Mesendoderm (in vitro differentiated cells): ENCODE data around the gene EXOC1.

ENCODE experiments used
- DNase-seq: peaks from one replicate; pipeline ENCODE4 v3.0.0; 2013
- H2AK5ac ChIP-seq: 2 replicates; pipeline ENCODE4 v1.6.1; 2013; ENCODE audit warnings: low read length, inconsistent platforms
- H2BK120ac ChIP-seq: 2 replicates; pipeline ENCODE4 v1.6.1; 2013; ENCODE audit warnings: low read depth, mild to moderate bottlenecking, low read length, moderate library complexity, mixed read lengths
- H2BK15ac ChIP-seq: replicated peaks from 2 replicates; pipeline ENCODE4 v1.6.1; 2013; ENCODE audit warnings: low read depth, mild to moderate bottlenecking, moderate library complexity
- H2BK5ac ChIP-seq: 2 replicates; pipeline ENCODE4 v1.6.1; 2013; ENCODE audit warnings: low read length, inconsistent platforms
- H3K18ac ChIP-seq: 2 replicates; pipeline ENCODE4 v1.6.1; 2013; ENCODE audit warnings: mild to moderate bottlenecking, low read length, mixed read lengths
- H3K23ac ChIP-seq: one replicate; pipeline ENCODE4 v1.6.1; 2013; ENCODE audit warnings: low read length
- H3K27ac ChIP-seq: 2 replicates; pipeline ENCODE4 v1.5.1; 2013; ENCODE audit warnings: low read depth, mild to moderate bottlenecking, inconsistent platforms, low read length, moderate library complexity
- H3K27me3 ChIP-seq: 2 replicates; pipeline ENCODE4 v1.6.1; 2013; ENCODE audit warnings: low read length, control low read depth, mild to moderate bottlenecking, inconsistent platforms; ENCODE audit not compliant: insufficient read depth, poor library complexity
- H3K36me3 ChIP-seq: 2 replicates; pipeline ENCODE4 v1.6.1; 2013; ENCODE audit warnings: low read length, inconsistent platforms; ENCODE audit not compliant: control insufficient read depth, insufficient read depth
- H3K4ac ChIP-seq: one replicate; pipeline ENCODE4 v1.6.1; 2013; ENCODE audit warnings: low read depth, mild to moderate bottlenecking, low read length, moderate library complexity
- H3K4me1 ChIP-seq: 2 replicates; pipeline ENCODE4 v1.6.1; 2013; ENCODE audit warnings: low read depth, low read length, inconsistent platforms; ENCODE audit not compliant: control insufficient read depth
- H3K4me2 ChIP-seq: 2 replicates; pipeline ENCODE4 v1.6.1; 2013; ENCODE audit warnings: low read length
- H3K4me3 ChIP-seq: 2 replicates; pipeline ENCODE4 v1.5.1; 2013; ENCODE audit warnings: mild to moderate bottlenecking, low read length
- H3K56ac ChIP-seq: one replicate; pipeline ENCODE4 v1.6.1; 2013; ENCODE audit warnings: low read length
- H3K79me1 ChIP-seq: 2 replicates; pipeline ENCODE4 v1.6.1; 2013; ENCODE audit warnings: low read length, inconsistent platforms
- H3K79me2 ChIP-seq: 2 replicates; pipeline ENCODE4 v1.6.1; 2013; ENCODE audit warnings: mild to moderate bottlenecking, low read length; ENCODE audit not compliant: control insufficient read depth, insufficient read depth
- H3K9ac ChIP-seq: 2 replicates; pipeline ENCODE4 v1.6.1; 2013; ENCODE audit warnings: low read length, inconsistent platforms
- H4K5ac ChIP-seq: one replicate; pipeline ENCODE4 v1.6.1; 2013; ENCODE audit warnings: low read length
- H4K8ac ChIP-seq: one replicate; pipeline ENCODE4 v1.6.1; 2013; ENCODE audit warnings: low read depth, mild to moderate bottlenecking, control low read depth, low read length, moderate library complexity
- WGBS: extraction: QIAGEN DNeasy Blood & Tissue Kit; methylation state at CpG from one replicate; pipeline ENCODE4 v1.1.7; 2013; ENCODE audit warnings: low lambda C conversion rate, missing lambda C conversion rate; ENCODE audit not compliant: insufficient coverage; ENCODE audit errors: extremely low coverage; 5-methylcytosine and 5-hydroxymethylcytosine counted together

Gene EXOC1

DNA sequence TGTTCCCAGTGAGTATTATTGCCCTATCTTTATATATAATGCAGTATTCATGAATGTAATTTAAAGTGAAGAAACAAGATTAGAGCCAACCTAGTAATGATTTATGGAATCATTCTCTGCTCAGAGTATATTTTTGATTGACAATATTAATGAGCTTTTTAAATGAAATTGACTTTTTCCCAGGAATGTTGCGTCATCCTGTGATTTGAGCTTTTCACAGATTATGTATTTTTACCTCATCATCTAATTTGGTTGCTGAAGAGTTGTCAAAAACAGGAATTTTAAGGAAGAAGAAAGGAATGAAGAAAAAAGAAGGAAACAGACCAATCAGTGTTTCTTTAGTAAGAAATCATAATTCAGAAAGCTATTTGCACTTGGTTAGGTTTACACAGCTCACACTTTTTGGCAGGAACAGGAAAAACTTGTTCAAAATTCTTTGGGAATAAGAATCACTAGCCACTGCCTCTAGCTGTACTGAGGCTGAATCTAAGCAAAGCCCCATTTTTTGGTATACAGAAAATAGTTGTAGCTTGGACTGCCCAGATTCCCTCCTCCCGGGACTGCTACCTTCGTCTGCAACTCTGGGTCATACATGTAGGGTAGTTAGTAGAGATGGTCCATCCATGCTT is 27.3 kb downstream of the EXOC1 start:
- Histone ChIP-seq H2BK120ac (no peak overlapping the region), H3K4me1 (no peaks in the 10 kb centered on the region), H3K4me2 (no peak overlapping the region), H3K36me3 (no peaks in the 10 kb centered on the region), H3K23ac (no peak overlapping the region), H3K79me2 (no peaks in the 10 kb centered on the region), H2AK5ac (no peak overlapping the region), H2BK15ac (no peak overlapping the region), H3K27ac (no peak overlapping the region), H3K4me3 (no peak overlapping the region), H3K4ac (no peak overlapping the region), H3K18ac (no peak overlapping the region), H3K79me1 (no peaks in the 10 kb centered on the region), H3K56ac (no peak overlapping the region), H3K27me3 (no peaks in the 10 kb centered on the region), H4K5ac (no peak overlapping the region), H2BK5ac (no peak overlapping the region), H3K9ac (no peak overlapping the region), H4K8ac (no peak overlapping the region)
- WGBS, result no CpG with 5 or more reads among the region's 3 CpGs
- DNase-seq, result no peak

DNA sequence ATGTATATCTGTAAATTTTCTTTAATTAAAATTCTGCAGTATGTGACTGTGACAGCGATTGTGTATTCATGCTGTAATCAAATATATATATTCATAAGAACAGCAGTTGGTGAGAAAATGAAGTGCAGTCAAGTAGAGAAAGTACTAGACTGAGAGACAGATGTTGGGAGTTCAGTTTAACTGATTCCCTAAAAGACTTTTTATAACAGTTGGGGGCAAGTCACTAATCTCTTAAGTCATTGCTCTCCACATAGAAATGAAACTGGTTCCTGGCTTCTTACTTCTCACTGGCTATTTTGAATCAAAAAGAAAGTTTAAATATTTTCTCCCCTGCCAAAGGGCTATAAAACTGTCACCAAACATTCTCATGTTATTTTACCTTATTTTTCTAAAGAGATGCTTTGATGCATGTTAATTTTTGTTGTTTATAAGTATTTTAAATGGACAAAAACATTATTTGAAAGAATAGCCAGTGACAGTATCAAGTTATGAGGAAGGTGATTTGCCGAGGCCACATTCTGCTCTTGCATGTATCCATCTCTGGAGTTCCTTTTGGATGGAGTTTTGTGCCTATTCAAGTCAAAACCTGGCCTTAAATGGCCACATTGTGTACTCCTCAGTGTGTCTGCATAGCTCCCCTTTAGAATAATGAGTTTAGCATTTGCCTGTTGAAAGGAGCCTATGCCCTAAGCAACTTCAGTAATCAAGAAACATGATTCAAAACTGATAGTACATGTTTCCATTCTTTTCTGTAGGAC is 30.8 kb downstream of the EXOC1 start:
- Histone ChIP-seq H3K9ac (no peak overlapping the region), H2BK15ac (no peak overlapping the region), H3K4ac (no peak overlapping the region), H3K4me3 (no peak overlapping the region), H3K18ac (no peak overlapping the region), H3K4me2 (no peak overlapping the region), H3K23ac (no peak overlapping the region), H4K5ac (no peak overlapping the region), H3K27ac (no peak overlapping the region), H3K79me1 (no peaks in the 10 kb centered on the region), H3K79me2 (no peaks in the 10 kb centered on the region), H3K27me3 (no peaks in the 10 kb centered on the region), H2BK120ac (no peak overlapping the region), H3K36me3 (no peaks in the 10 kb centered on the region), H2AK5ac (no peak overlapping the region), H3K4me1 (no peaks in the 10 kb centered on the region), H3K56ac (no peak overlapping the region), H4K8ac (no peak overlapping the region), H2BK5ac (no peak overlapping the region)
- DNase-seq, result peak; percentile 27
- WGBS, result no CpG with 5 or more reads among the region's 2 CpGs

DNA sequence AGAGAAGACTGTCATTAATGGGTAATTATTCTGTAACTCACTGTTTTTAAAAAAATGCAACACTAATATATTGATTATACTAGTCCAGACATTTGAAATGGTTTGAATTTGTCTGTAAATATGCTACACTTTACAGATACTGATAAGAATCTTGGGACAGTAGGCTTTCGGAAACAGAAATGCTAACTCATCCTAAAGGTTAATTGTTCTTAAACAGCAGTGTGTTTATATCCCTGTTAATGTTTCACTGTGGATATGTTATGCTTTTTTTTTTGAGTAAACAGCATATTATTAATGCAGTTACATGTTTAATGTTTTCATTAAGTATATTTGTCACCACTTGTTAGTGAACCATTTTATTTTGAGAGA is 31.4 kb downstream of the EXOC1 start:
- Histone ChIP-seq H3K79me1 (no peaks in the 10 kb centered on the region), H3K4me2 (no peak overlapping the region), H3K36me3 (no peaks in the 10 kb centered on the region), H3K18ac (no peak overlapping the region), H3K23ac (no peak overlapping the region), H3K27me3 (no peaks in the 10 kb centered on the region), H2BK120ac (no peak overlapping the region), H4K5ac (no peak overlapping the region), H3K79me2 (no peaks in the 10 kb centered on the region), H2BK15ac (no peak overlapping the region), H4K8ac (no peak overlapping the region), H3K4me1 (no peaks in the 10 kb centered on the region), H3K4me3 (no peak overlapping the region), H2BK5ac (no peak overlapping the region), H3K27ac (no peak overlapping the region), H3K9ac (no peak overlapping the region), H2AK5ac (no peak overlapping the region), H3K56ac (no peak overlapping the region), H3K4ac (no peak overlapping the region)
- DNase-seq, result no peak
- no CpG with 5 or more reads among the region's 1 CpG for WGBS

DNA sequence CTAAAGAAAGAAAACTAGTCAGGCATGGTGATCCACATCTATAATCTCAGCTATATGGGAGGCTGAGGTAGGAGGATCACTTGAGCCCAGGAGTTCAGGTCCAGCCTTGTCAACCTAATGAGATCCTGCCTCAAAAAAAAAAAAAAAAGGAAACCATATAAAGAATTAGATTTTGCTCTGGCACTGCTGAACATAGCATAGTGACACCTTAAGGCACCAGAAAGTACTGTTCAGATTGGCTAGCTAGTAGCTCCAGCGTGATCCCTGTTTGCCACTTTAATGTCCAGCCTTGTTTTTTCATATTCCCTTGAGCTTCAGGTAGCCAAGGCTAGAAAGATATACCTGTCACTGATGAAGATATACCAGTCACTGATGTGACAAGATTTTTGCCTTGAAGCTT is 34.1 kb downstream of the EXOC1 start:
- no peaks in the 10 kb centered on the region for H3K27me3 ChIP-seq

DNA sequence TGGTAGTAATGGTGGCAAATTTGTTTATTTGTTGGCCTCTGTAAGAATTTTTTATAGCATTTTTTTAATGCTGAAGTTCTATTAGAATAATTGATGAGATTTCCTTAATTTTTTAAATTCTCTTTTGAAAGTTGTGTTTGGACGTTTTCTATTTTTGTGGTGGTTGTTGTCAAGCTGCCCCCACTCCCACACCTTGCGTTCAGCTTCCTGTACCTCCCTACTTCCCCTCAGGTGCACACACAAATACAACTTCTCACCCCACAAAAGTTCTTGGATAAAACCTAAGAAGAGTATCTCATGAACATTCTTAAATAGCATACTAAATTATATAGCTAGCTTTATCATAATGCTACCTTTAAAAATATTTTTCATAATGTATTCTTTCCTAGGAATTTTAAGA is 38.7 kb downstream of the EXOC1 start:
- no peaks in the 10 kb centered on the region for H3K36me3 ChIP-seq
- no peak for DNase-seq

More for the DNA sequence above, 34.1 kb downstream of the EXOC1 start:
- H2BK120ac ChIP-seq, result no peak overlapping the region
- WGBS, result no CpG with 5 or more reads among the region's 1 CpG
- H2AK5ac ChIP-seq, result no peak overlapping the region
- no peaks in the 10 kb centered on the region for H3K79me1 ChIP-seq
- no peak overlapping the region for H3K56ac ChIP-seq
- H3K4me3 ChIP-seq, result no peak overlapping the region
- no peaks in the 10 kb centered on the region for H3K4me1 ChIP-seq
- no peak overlapping the region for H2BK5ac ChIP-seq
- H3K23ac ChIP-seq, result no peak overlapping the region
- H3K4me2 ChIP-seq, result no peak overlapping the region
- H3K9ac ChIP-seq, result no peak overlapping the region
- H4K8ac ChIP-seq, result no peak overlapping the region
- no peaks in the 10 kb centered on the region for H3K79me2 ChIP-seq
- no peak overlapping the region for H2BK15ac ChIP-seq
- no peak overlapping the region for H3K27ac ChIP-seq
- peak; percentile 18 for DNase-seq
- H3K4ac ChIP-seq, result no peak overlapping the region
- H3K18ac ChIP-seq, result no peak overlapping the region
- H3K36me3 ChIP-seq, result no peaks in the 10 kb centered on the region
- no peak overlapping the region for H4K5ac ChIP-seq

More for the DNA sequence above, 38.7 kb downstream of the EXOC1 start:
- no peak overlapping the region for H2AK5ac ChIP-seq
- no peak overlapping the region for H3K4me2 ChIP-seq
- no peak overlapping the region for H2BK5ac ChIP-seq
- no peak overlapping the region for H2BK15ac ChIP-seq
- no peak overlapping the region for H3K18ac ChIP-seq
- H3K4me1 ChIP-seq, result no peaks in the 10 kb centered on the region
- H4K5ac ChIP-seq, result no peak overlapping the region
- H4K8ac ChIP-seq, result no peak overlapping the region
- H3K23ac ChIP-seq, result no peak overlapping the region
- WGBS, result no CpG with 5 or more reads among the region's 2 CpGs
- H3K56ac ChIP-seq, result no peak overlapping the region
- no peak overlapping the region for H2BK120ac ChIP-seq
- no peaks in the 10 kb centered on the region for H3K27me3 ChIP-seq
- no peak overlapping the region for H3K27ac ChIP-seq
- no peak overlapping the region for H3K9ac ChIP-seq
- H3K4ac ChIP-seq, result no peak overlapping the region
- no peaks in the 10 kb centered on the region for H3K79me2 ChIP-seq
- no peaks in the 10 kb centered on the region for H3K79me1 ChIP-seq
- H3K4me3 ChIP-seq, result no peak overlapping the region
